Rectal smooth muscle tissue (tissue), 1 donor: ENCODE results near the gene INTS7.
"Not testable (repeated sequence)": the region's sequence is repeated elsewhere in the genome, so short reads cannot be mapped to it uniquely, and the experiment has no call there.

Source experiments
- H3K27ac ChIP-seq: one replicate; pipeline ENCODE4 v1.7.0; 2013; ENCODE audit warnings: low read depth, low read length, inconsistent platforms
- H3K27me3 ChIP-seq: one replicate; pipeline ENCODE4 v1.7.0; 2013; ENCODE audit warnings: low read length; ENCODE audit not compliant: control insufficient read depth, insufficient read depth
- H3K36me3 ChIP-seq: one replicate; pipeline ENCODE4 v1.7.0; 2013; ENCODE audit warnings: low read length; ENCODE audit not compliant: control insufficient read depth, insufficient read depth
- H3K4me1 ChIP-seq: one replicate; pipeline ENCODE4 v1.7.0; 2013; ENCODE audit warnings: low read length; ENCODE audit not compliant: control insufficient read depth, insufficient read depth
- H3K4me3 ChIP-seq: one replicate; pipeline ENCODE4 v1.7.0; 2013; ENCODE audit warnings: low read length
- H3K9ac ChIP-seq: one replicate; pipeline ENCODE4 v1.7.0; 2013; ENCODE audit warnings: low read length

The INTS7 gene

DNA sequence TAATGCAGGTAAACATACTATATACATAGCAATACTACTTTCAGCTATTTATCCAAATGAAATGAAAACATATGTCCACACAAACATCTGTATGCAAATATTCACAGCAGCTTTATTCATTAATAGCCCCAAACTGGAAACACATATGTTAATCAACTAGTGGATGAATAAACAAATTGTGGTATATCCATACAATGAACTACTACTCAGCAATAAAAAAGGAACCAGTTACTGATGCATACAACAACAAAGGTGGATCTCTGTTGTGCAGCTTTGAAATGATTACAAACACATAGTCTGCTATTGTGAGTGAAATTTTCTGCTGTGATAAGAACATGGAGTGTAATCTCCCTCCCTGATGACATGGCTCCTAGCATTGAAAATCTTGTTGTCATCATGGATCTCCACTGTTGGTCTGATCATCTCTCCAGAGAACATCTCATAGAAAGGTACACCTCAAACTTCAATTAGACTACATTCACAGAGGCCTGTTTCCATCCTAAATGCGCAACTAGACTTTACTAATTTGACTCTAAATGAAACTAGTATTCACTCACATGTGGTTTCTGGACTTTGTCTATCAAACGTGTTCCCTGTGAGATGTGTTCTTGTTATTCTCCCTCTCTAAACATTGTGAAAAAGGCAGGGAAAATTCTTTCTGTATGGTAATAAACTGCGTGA, 10.7 kb downstream of the INTS7 start:
- H3K27ac ChIP-seq: no peak overlapping the region

DNA sequence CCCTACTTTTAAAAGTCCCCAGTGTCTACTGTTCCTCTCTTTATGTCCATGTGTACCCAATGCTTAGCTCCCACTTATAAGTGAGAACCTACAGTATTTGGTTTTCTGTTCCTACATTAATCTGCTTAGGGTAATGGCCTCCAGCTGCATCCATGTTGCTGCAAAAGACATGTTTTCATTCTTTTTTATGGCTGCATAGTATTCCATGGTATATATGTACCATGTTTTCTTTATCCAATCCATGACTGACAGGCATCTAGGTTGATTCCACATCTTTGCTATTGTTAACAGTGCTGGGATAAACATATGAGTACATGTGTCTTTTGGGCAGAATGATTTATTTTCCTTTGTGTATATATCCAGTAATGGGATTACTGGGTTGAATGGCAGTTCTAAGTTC, 12.4 kb downstream of the INTS7 start:
- not testable (repeated sequence) for H3K9ac ChIP-seq, H3K27me3 ChIP-seq, H3K27ac ChIP-seq, H3K36me3 ChIP-seq, H3K4me3 ChIP-seq, H3K4me1 ChIP-seq

More for the DNA sequence above, 10.7 kb downstream of the INTS7 start:
- Histone ChIP-seq H3K36me3 (no peaks in the 10 kb centered on the region), H3K27me3 (no peaks in the 10 kb centered on the region), H3K9ac (no peak overlapping the region), H3K4me1 (no peaks in the 10 kb centered on the region), H3K4me3 (no peak overlapping the region)

DNA sequence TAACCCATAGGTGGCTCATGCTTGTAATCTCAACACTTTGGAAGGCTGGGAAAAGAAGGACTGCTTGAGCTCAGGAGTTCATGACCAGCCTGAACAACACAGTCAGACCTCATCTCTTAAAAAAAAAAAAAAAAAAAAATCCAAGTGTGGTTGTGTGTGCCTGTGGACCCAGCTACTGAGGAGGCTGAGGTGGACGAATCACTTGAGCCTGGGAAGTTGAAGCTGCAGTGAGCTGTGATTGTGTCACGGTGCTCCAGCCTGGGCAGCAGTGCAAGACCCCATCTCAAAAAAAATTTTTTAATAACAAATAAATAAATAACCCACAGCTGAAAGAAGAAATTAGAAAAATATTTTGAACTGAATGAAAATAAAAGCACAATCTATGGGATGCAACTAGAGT, 13.8 kb downstream of the INTS7 start:
- Histone ChIP-seq H3K4me3 (no peak overlapping the region), H3K27me3 (no peaks in the 10 kb centered on the region), H3K9ac (no peak overlapping the region), H3K4me1 (no peaks in the 10 kb centered on the region), H3K36me3 (no peaks in the 10 kb centered on the region), H3K27ac (no peak overlapping the region)

DNA sequence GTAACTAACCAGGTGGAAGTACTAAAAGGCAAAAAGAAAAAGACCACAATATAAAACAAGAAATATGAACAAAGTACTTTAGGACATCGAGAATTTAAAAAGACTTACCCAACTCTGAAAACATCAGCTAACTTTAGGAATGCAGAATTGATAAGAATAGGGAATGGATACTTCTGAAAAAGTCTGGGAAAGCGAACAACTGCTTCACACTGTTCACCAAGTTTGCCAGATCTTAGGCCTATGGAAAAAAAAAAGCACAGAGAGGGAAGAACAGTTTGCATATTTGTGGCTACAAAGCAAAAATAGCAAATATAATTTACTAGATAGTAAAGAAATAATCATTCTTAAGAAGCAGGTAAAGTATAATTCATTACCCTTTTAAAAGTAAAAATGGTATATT, 14.4 kb downstream of the INTS7 start:
- no peaks in the 10 kb centered on the region for H3K4me1 ChIP-seq
- H3K36me3 ChIP-seq: no peaks in the 10 kb centered on the region
- H3K4me3 ChIP-seq: no peak overlapping the region
- no peak overlapping the region for H3K9ac ChIP-seq
- no peak overlapping the region for H3K27ac ChIP-seq
- no peaks in the 10 kb centered on the region for H3K27me3 ChIP-seq

DNA sequence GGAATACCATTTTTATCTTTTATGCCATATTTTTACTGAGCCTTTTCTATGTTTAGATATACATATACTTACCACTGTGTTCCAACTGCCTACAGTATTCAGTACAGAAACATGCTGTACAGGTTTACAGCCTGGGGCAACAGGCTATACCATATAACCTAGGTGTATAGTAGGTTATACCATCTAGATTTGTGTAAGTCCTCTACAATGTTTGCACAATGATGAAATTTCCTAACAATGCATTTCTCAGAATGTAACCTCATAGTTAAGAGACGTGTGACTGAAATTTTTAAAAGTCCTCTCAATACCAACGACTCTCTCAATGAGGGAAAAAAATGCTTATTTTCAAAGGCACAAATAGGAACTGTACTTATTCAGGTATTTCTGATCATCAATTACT, 21.7 kb downstream of the INTS7 start:
- Histone ChIP-seq H3K27ac (no peak overlapping the region), H3K4me3 (no peak overlapping the region), H3K36me3 (peaks cover 2% of the 10 kb centered on the region), H3K4me1 (no peaks in the 10 kb centered on the region), H3K9ac (no peak overlapping the region), H3K27me3 (no peaks in the 10 kb centered on the region)

DNA sequence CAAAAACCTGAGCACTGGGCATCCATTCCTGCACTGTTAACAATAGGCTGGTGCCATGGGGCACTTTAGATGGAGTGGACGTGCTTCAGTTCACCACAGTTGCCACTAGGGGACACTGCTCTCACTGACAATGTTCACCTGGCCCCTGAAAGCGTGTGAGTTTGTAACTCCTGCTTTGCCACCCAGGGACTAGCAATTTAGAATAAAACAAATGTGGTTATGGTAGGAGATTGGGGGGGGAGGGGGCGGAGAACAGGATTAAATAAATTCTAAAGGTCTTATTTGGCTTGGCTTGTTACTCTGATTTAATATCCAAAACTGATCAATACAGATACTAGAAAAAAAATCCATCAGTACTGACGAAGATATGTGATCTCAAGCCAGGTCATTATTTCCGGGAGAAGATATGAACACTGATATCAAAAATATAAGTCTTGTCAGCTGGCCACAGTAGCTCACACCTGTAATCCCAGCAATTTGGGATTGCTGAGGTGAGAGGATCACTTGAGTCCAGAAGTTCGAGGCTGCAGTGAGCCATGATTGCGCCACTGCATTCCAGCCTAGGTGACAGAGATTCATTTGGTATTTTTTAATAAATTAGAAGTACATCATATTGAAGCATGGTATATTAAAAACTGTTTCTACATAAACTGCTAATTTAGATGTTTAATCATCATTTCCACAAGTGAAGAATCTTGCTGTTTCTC, 23.2 kb downstream of the INTS7 start:
- peaks cover 2% of the 10 kb centered on the region for H3K36me3 ChIP-seq
- H3K27me3 ChIP-seq: no peaks in the 10 kb centered on the region
- no peaks in the 10 kb centered on the region for H3K4me1 ChIP-seq
- no peak overlapping the region for H3K27ac ChIP-seq
- H3K4me3 ChIP-seq: no peak overlapping the region
- H3K9ac ChIP-seq: no peak overlapping the region

DNA sequence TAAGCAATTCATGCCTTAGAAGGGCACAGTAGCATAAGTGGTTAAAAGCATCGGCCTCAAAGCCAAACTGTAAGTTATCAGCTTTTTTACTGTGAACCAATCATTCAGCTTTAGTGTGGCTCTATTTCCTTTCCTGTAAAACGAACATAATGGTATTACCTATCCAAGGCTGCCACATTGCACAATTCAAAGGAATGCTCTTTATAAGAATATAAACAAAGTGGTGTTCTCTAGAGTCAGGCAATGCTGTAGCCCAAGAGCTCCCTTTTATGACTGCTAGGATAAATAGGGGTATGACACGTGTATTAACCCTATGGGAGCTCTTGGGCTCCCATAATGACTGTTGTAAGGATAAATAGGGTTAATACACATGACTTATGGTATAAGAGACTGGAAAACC, 25.4 kb downstream of the INTS7 start:
- H3K4me1 ChIP-seq: no peaks in the 10 kb centered on the region
- peaks cover 2% of the 10 kb centered on the region for H3K36me3 ChIP-seq
- H3K27ac ChIP-seq: no peak overlapping the region
- no peaks in the 10 kb centered on the region for H3K27me3 ChIP-seq
- H3K4me3 ChIP-seq: no peak overlapping the region
- no peak overlapping the region for H3K9ac ChIP-seq

DNA sequence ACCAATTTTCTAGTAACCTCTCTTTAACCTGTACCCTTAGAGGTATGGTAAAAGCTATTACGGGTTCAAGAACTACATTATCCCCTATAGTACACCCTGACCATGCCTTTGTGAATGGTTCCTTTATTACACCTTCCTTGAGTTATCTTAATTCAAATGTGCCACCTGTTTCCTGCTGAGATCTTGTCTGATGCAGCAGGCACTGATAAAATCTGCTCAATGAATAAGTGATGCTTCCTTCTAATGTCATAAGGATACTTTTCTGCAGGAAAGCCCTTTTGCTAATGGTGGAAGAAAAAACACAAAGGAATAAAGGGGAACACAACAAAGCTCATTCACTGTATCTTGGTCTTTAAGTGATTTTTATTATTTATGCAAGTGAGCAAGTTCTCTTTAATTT, 25.8 kb downstream of the INTS7 start:
- H3K4me1 ChIP-seq: no peaks in the 10 kb centered on the region
- H3K36me3 ChIP-seq: peaks cover 2% of the 10 kb centered on the region
- no peak overlapping the region for H3K9ac ChIP-seq
- no peaks in the 10 kb centered on the region for H3K27me3 ChIP-seq
- H3K27ac ChIP-seq: no peak overlapping the region
- H3K4me3 ChIP-seq: no peak overlapping the region

DNA sequence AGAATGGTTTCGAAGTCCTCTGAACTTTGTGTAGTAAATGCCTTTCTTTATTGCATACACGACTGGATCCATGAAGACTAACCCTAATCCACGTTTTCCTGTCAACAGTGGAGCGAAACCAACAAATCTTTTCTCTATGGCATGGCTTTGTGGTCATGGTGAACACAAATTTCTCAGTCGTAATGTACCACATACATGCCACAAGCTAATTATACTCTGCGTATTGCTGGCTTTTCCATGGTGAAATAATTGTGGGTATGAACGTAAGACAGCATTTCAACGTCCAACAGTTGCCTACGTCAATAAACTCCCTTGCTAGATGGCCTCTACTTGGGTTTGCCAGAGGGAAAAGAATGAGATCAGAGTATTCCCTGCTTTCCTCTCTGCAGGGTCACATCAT, 27.5 kb downstream of the INTS7 start:
- Histone ChIP-seq H3K27me3 (no peaks in the 10 kb centered on the region), H3K4me1 (no peaks in the 10 kb centered on the region), H3K27ac (no peak overlapping the region), H3K9ac (no peak overlapping the region), H3K36me3 (peaks cover 2% of the 10 kb centered on the region), H3K4me3 (no peak overlapping the region)

DNA sequence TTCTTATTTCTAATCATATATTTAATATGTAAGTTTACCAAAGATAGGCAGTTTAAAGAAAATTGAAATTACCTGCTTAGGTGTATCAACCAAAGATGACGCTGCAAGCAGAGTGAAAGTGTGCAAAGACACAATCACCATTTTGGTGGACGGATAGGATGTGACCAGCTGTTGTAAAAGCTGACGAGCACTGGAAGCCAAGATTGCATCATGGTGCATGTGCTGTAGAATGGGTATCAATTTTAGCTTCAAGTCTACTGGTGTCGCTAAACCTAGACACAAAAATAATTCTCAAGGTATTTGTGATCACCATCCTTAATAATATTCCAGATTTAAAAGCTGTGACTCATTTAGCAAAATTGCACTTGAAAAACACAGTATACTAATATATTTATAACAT, 28.2 kb downstream of the INTS7 start:
- no peaks in the 10 kb centered on the region for H3K4me1 ChIP-seq

DNA sequence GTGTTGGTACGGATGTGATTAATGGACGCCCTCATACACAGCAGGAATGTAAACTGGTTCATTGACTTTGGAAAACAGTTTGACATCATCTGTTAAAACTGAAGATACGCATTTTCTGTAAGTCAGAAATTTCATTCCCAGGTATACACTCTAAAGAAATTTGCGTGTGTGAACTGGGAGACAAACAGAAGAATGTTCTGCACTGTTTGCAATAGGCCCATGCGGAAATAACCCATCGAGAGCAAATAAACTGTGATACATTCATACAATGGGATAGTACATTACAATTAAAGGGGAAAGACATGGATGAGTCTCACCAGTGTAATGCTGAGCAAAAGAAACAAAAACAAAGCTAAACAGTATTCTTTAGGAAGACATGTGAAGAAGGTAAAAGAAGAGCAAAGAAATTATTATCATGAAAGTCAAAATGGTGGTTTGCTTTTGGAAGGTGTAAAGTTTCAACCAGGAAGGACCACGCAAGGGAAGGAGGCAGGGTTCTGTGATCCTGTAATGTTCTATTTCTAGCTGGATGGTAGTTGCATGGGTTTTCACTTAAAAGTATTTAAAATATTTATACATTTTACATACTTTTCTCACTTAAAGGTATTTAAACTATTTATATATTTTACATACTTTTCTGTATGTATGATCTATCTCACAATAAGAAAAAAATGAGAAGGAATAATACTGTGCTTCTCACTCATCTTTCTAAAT, 30.3 kb downstream of the INTS7 start:
- no peaks in the 10 kb centered on the region for H3K27me3 ChIP-seq
- H3K27ac ChIP-seq: no peak overlapping the region
- H3K36me3 ChIP-seq: peaks cover 2% of the 10 kb centered on the region
- no peak overlapping the region for H3K9ac ChIP-seq
- no peak overlapping the region for H3K4me3 ChIP-seq
- H3K4me1 ChIP-seq: no peaks in the 10 kb centered on the region

More for the DNA sequence above, 28.2 kb downstream of the INTS7 start:
- peaks cover 2% of the 10 kb centered on the region for H3K36me3 ChIP-seq
- H3K4me3 ChIP-seq: no peak overlapping the region
- H3K27me3 ChIP-seq: no peaks in the 10 kb centered on the region
- H3K27ac ChIP-seq: no peak overlapping the region
- H3K9ac ChIP-seq: no peak overlapping the region

DNA sequence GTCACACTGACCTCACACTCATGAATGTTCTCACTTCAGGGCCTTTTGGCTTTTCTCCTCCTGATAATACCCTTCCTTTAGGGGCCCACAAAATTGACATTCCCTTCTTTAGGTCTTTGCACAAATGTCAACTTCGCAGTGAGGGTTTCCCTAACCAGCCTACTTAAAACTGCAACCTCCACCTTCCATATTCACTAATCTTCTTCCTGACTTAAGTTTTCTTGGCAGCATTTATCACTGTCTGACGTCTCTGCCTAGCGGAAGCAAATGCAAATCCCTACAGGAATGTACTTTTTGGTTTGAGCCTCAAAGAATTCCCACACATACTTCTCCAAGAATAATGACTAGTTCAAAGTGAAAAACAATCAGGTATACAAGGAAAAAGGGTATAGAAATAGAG, 32.8 kb downstream of the INTS7 start:
- Histone ChIP-seq H3K4me1 (no peaks in the 10 kb centered on the region), H3K36me3 (no peaks in the 10 kb centered on the region), H3K27ac (no peak overlapping the region)

More for the DNA sequence above, 32.8 kb downstream of the INTS7 start:
- no peaks in the 10 kb centered on the region for H3K27me3 ChIP-seq
- H3K4me3 ChIP-seq: no peak overlapping the region
- H3K9ac ChIP-seq: no peak overlapping the region
